GM18526 (cell line): ENCODE measurements around the gene ZFAND3.

Source experiments
- POLR2A ChIP-seq: IDR thresholded peaks from 3 replicates; pipeline ENCODE4 v1.6.1; 2011; ENCODE audit not compliant: insufficient read length; ENCODE audit errors: extremely low read depth

Gene ZFAND3

GRCh38 chr6:37943436-37944058 lies 124.0 kb downstream of the ZFAND3 start:
- TF ChIP-seq POLR2A = no peak

DNA sequence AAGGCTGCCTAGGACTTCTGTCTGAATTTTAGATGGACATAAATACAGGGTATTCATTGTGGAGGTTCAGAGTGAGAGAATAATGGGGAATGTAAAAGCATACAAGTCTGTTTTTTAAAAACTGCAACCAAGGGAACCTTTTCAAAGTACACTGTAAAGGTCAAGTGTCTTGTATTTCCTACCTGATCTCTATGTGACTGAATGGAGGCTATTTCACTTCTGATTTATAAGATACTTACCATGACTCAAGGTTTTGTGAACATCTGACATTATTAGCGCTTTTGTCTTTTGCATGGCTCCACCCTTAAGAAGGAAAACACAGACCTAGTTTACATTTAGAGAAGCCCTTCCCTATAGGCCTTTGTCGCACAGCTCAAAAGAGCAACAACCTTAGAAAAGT lies 126.5 kb downstream of the ZFAND3 start:
- no peak for TF ChIP-seq POLR2A

DNA sequence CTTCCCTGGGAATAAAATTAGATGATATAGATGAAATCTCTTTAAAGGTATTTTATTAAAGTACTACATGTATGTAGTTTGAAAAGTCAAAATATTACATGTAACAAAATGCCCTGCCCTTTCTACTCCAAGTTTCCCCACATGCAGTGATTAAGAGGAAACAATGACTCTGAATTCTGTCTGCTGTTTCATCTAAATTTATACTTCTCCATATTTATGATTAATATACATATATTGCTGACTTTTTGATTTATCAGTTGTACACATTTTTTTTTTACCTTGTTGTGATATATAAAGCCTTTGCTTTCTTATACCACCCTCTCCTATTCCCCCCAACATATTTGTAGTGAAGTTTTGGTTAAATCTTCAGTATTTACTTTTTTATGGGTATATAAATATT lies 127.9 kb downstream of the ZFAND3 start:
- TF ChIP-seq POLR2A = no peak

DNA sequence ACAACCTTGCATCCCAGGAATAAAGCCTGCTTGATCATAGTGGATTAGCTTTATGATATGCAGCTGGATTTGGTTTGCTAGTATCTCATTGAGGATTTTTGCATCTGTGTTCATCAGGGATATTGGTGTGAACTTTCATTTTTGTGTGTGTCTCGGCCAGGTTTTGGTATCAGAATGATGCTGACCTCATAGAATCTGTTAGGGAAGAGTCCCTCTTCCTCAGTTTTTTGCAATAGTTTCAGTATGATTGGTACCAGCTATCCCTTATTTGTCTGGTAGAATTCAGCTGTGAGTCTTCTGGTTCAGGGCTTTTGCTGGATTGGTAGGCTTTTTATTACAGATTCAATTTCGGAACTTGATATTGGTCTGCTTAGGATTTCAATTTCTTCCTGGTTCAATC lies 132.5 kb downstream of the ZFAND3 start:
- no peak for TF ChIP-seq POLR2A

- TF ChIP-seq POLR2A = no peak
Measured at GRCh38 chr6:37954791-37955190, 135.3 kb downstream of the ZFAND3 start.

DNA sequence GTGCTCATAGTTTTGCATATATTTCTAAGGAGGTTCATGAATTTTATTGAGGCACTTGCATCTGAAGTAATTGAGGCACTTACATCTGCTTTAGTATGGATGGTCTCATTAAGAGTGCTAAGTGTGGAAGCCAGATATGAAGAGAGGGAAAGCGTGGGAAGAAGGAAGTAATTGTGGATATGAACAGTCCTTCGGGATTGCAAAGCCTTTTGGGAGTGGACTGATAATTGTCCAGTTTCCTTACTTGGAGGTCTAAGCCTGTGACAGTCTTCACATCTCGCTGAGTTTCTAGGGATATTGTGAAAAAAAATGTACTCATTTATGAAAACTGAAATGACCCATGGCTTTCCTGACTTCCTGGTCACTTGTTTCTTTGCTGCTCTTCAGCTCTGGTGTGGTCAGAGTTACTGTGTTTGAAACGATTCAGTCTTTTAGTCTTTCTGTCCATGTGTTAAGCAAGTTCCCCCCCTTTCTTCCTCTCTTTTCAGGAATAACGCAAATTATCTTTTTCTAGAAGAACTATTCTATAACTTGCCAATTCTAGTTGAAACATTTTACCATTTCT lies 137.3 kb downstream of the ZFAND3 start:
- TF ChIP-seq POLR2A = no peak

- no peak for TF ChIP-seq POLR2A
Measured at GRCh38 chr6:37959061-37959460, 139.5 kb downstream of the ZFAND3 start.

DNA sequence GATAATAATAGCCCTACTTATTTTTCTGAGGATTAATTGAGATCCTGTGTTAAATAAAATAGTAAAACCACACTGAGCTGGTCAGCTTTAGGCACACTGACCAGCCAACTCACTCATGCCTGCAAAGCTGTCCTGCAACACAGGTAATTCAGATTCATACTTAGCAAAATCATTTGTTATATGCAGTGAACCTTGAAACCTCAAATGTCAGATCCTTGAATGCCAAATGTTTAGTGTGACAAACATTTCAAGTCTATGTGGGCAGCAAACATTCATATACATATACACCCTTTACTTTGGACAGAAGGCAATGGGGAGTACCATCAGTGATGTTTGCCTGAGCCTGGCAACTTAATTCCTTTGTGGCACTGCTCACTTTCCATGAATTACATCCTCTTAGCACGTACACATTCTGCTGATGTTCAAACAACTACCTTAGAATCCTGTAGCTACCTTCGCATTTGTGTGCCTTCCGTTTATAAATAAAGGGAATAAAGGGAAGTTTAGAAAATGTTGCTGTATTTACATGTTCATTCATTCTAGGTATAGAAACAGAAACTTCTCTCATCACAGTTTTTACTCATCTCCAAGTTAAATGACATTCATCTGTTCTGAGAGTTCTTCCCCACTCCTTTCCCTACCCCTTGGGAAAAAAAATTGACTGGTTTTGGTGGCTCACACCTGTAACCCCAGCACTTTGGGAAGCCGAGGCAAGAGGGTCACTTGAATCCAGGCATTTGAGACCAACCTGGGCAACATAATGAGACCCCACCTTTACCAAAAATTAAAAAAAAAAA lies 140.8 kb downstream of the ZFAND3 start:
- TF ChIP-seq POLR2A = no peak

- TF ChIP-seq POLR2A = no peak
Measured at GRCh38 chr6:37965964-37966676, 146.6 kb downstream of the ZFAND3 start.

GRCh38 chr6:37966801-37967200 lies 147.3 kb downstream of the ZFAND3 start:
- no peak for TF ChIP-seq POLR2A

- no peak for TF ChIP-seq POLR2A
Measured at GRCh38 chr6:37967651-37968050, 148.1 kb downstream of the ZFAND3 start.

- TF ChIP-seq POLR2A = no peak
Measured at GRCh38 chr6:37971266-37971665, 151.7 kb downstream of the ZFAND3 start.

DNA sequence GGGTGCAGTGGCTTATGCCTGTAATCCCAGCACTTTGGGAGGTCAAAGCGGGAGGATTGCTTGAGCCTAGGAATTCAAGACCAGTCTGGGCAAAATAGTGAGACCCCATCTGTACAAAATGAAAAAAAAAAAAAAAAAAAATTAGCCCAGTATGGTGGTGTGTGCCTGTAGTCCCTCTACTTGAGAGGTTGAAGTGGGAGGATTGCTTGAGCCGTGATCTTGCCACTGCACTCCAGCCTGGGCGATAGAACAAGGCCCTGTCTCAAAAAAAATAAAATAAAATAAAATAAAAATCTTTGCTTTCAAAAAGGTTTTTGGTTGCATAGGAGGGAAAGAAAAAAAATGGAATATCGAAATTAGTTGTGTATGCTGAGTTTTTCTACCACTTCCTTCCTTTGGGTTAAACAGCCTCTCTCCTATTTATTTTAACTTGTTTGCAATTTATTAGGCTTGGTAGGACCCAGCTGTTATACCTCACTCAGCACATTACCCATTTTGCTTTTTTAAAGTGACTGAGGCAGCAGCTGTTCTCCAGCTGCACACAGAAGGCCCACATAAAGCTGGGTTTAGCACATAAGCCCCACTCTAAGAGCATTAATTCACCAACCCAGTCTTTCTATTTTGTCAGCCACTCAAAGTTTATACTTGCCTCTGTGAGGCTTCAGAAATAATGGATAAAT lies 152.3 kb downstream of the ZFAND3 start:
- no peak for TF ChIP-seq POLR2A

GRCh38 chr6:37972994-37973757 lies 153.6 kb downstream of the ZFAND3 start:
- TF ChIP-seq POLR2A = no peak

- TF ChIP-seq POLR2A = no peak
Measured at GRCh38 chr6:37974381-37974780, 154.9 kb downstream of the ZFAND3 start.

DNA sequence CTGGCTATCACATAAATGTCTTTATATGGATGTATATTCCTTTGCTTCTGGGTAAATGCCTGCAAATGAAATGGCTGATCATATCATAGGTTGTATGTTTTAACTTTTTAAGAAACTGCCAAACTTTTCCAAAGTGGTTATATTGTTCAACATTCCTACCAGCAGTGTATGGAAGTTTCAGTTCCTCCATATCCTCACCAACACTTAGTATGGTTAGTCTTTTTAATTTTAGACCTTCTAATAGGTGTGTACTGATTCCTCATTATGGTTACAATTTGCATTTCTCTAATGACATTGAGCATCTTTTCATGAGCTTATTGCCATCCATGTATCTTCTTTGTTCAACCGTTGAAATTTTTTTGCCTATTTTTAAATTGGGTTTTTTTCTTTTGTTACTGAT lies 155.4 kb downstream of the ZFAND3 start:
- no peak for TF ChIP-seq POLR2A
